OCI-LY1 (cell line): Measurements from ENCODE around the gene CBARP.

ENCODE experiments used
- H2AFZ ChIP-seq: fragments of 200-600 bp; sonication (generic), shearing (Covaris generic); 2 replicates; pipeline ENCODE4 v1.6.0; 2014; ENCODE audit warnings: antibody characterized with exemption, mild to moderate bottlenecking, low read length
- H3F3A ChIP-seq: fragments of 200-600 bp; sonication (generic), shearing (Covaris generic); 2 replicates; pipeline ENCODE4 v1.6.0; 2014; ENCODE audit warnings: mild to moderate bottlenecking, antibody characterized with exemption, low read length, moderate library complexity; ENCODE audit not compliant: insufficient read depth
- H3K27ac ChIP-seq: fragments of 200-600 bp; sonication (generic); 2 replicates; pipeline ENCODE4 v1.5.1; 2014; ENCODE audit warnings: low read length, mixed run types, mild to moderate bottlenecking, low read depth; ENCODE audit not compliant: poor library complexity, severe bottlenecking
- H3K27me3 ChIP-seq: fragments of 200-600 bp; sonication (generic); 2 replicates; pipeline ENCODE4 v1.6.0; 2014; ENCODE audit warnings: antibody characterized with exemption, mild to moderate bottlenecking, low read length, moderate library complexity; ENCODE audit not compliant: insufficient read depth
- H3K36me3 ChIP-seq: fragments of 200-600 bp; sonication (generic); 2 replicates; pipeline ENCODE4 v1.6.1; 2014; ENCODE audit warnings: mild to moderate bottlenecking, antibody characterized with exemption, low read length, moderate library complexity, mixed read lengths; ENCODE audit not compliant: insufficient read depth
- H3K4me1 ChIP-seq: fragments of 200-600 bp; sonication (generic); 2 replicates; pipeline ENCODE4 v1.5.1; 2014; ENCODE audit warnings: mild to moderate bottlenecking, low read length, moderate library complexity; ENCODE audit not compliant: insufficient read depth, severe bottlenecking
- H3K4me2 ChIP-seq: fragments of 200-600 bp; sonication (generic), shearing (Covaris generic); 2 replicates; pipeline ENCODE4 v1.6.1; 2014; ENCODE audit warnings: low read length
- H3K4me3 ChIP-seq: fragments of 200-600 bp; sonication (generic); 2 replicates; pipeline ENCODE4 v1.5.1; 2014; ENCODE audit warnings: low read length, low read depth, mild to moderate bottlenecking, mixed read lengths; ENCODE audit not compliant: poor library complexity, severe bottlenecking
- H3K79me2 ChIP-seq: fragments of 200-600 bp; shearing (Covaris generic); 2 replicates; pipeline ENCODE4 v1.6.1; 2016; ENCODE audit warnings: mixed run types, low read length, mixed read lengths; ENCODE audit not compliant: insufficient read depth
- H3K9ac ChIP-seq: fragments of 200-600 bp; sonication (generic), shearing (Covaris generic); 2 replicates; pipeline ENCODE4 v1.6.1; 2014; ENCODE audit warnings: mild to moderate bottlenecking, low read length, mixed read lengths
- H3K9me2 ChIP-seq: fragments of 200-600 bp; sonication (generic), shearing (Covaris generic); 2 replicates; pipeline ENCODE4 v1.6.1; 2014; ENCODE audit warnings: low read depth, mild to moderate bottlenecking, low read length, mixed read lengths
- H3K9me3 ChIP-seq: fragments of 200-600 bp; shearing (Covaris generic); 2 replicates; pipeline ENCODE4 v1.6.1; 2014; ENCODE audit warnings: low read length, mixed read lengths
- H4K20me1 ChIP-seq: fragments of 200-600 bp; sonication (generic), shearing (Covaris generic); 2 replicates; pipeline ENCODE4 v1.6.0; 2016; ENCODE audit warnings: mild to moderate bottlenecking, low read length; ENCODE audit not compliant: insufficient read depth
- EZH2 ChIP-seq: fragments of 200-600 bp; sonication (generic), shearing (Covaris generic); IDR thresholded peaks from 2 replicates; pipeline ENCODE4 v1.8.0; 2017; ENCODE audit warnings: borderline replicate concordance, mixed run types, mild to moderate bottlenecking, antibody characterized with exemption, low read length, moderate library complexity, mixed read lengths
- TF ChIP-seq, protein P1 (sequence below): fragments of 200-600 bp; sonication (generic), shearing (Covaris generic); IDR thresholded peaks from 2 replicates; pipeline ENCODE4 v1.5.1; 2017; ENCODE audit warnings: mild to moderate bottlenecking, antibody characterized with exemption, low read length, moderate library complexity, mixed read lengths

Gene CBARP

DNA sequence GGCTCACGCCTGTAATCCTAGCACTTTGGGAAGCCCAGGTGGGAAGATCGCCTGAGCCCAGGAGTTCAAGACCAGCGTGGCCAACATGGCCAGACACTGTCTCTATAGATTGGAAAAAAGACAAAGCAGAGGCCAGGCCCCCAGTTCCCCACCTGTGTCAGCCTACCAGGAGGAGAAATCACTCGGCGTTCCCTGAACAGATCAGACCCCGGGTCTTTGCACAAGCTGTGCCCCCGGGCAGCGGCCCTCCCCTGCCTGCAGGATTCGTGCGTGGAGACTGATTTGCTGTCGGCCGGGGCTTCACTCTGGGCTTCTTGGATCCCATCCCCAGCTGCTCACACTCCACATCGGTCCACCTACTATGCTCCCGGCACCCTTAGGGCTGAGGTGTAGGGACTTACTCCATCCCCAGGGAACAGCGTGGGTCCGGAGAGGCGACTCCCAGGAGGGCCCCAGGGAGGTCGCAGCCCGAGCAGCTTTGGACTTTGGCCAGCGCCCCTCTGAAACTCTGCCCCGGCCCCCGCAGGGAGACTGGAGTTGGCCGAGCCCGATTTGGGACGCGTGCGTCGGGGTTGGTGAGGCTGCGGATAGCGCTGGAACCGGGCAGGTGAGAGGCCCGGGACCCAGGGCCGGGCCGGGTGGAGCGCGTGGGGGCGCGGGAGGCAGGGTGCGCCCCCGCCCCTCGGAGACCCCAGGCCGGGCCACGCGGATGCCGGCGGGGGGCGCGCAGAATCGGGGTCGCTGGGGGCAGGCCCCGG is 47.4 kb upstream of the CBARP start:
- no peaks in the 10 kb centered on the region for H4K20me1 ChIP-seq
- no peaks in the 10 kb centered on the region for H3K4me1 ChIP-seq
- no peak overlapping the region for H3K27ac ChIP-seq
- H3F3A ChIP-seq = no peaks in the 10 kb centered on the region
- TF ChIP-seq, protein P1, sequence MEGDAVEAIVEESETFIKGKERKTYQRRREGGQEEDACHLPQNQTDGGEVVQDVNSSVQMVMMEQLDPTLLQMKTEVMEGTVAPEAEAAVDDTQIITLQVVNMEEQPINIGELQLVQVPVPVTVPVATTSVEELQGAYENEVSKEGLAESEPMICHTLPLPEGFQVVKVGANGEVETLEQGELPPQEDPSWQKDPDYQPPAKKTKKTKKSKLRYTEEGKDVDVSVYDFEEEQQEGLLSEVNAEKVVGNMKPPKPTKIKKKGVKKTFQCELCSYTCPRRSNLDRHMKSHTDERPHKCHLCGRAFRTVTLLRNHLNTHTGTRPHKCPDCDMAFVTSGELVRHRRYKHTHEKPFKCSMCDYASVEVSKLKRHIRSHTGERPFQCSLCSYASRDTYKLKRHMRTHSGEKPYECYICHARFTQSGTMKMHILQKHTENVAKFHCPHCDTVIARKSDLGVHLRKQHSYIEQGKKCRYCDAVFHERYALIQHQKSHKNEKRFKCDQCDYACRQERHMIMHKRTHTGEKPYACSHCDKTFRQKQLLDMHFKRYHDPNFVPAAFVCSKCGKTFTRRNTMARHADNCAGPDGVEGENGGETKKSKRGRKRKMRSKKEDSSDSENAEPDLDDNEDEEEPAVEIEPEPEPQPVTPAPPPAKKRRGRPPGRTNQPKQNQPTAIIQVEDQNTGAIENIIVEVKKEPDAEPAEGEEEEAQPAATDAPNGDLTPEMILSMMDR = no peak
- no peak for TF ChIP-seq EZH2
- H3K4me2 ChIP-seq = no peak overlapping the region
- H3K9me2 ChIP-seq = no peaks in the 10 kb centered on the region
- H3K4me3 ChIP-seq = no peak overlapping the region
- H3K27me3 ChIP-seq = 0 out of 2 replicates have a peak, but pooled peaks cover 17% of the 10 kb centered on the region
- no peak overlapping the region for H3K9ac ChIP-seq
- no peak overlapping the region for H2AFZ ChIP-seq
- no peaks in the 10 kb centered on the region for H3K79me2 ChIP-seq
- H3K36me3 ChIP-seq = peaks cover 9% of the 10 kb centered on the region; the same call in 1 of the 2 replicates
- H3K9me3 ChIP-seq = no peaks in the 10 kb centered on the region

DNA sequence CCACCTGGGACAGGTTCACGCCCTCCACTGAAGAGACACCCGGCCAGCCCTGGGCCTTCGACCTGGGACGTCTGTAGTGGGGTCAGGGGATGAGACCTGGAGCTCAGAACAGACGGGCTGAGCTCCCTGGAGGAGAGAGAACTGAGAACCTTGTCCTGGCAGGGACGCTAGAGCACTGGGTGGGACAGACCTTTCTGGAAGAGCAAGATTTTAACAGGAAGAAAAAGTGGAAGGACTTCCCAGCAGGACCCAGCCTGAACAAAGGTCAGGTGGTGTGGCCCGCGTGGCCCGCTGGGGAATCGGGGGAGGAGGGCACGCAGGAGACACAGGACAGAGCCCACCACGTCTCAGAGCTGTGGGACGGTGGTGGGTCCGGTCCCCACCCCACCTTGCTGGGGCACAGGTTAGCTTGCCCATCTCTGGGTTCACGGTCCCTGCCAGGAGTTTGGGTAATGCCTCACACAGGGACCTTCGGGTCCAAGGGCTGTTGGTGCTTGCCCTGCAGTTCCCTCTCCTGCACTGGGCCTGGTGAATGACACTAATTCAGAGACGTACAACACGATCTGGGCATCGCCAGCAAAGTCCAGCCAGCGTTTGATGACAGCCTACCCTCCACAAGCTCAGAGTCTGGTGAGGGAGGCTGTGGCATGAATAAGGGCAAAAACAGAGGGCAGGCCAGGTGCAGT is 46.6 kb upstream of the CBARP start:
- H3K4me2 ChIP-seq = no peak overlapping the region
- no peaks in the 10 kb centered on the region for H3F3A ChIP-seq
- no peaks in the 10 kb centered on the region for H4K20me1 ChIP-seq
- no peaks in the 10 kb centered on the region for H3K9me2 ChIP-seq
- no peaks in the 10 kb centered on the region for H3K9me3 ChIP-seq
- no peak overlapping the region for H3K4me3 ChIP-seq
- peaks cover 15% of the 10 kb centered on the region for H3K36me3 ChIP-seq
- H3K79me2 ChIP-seq = no peaks in the 10 kb centered on the region
- no peaks in the 10 kb centered on the region for H3K4me1 ChIP-seq
- H2AFZ ChIP-seq = no peak overlapping the region
- H3K27me3 ChIP-seq = 0 out of 2 replicates have a peak, but pooled peaks cover 14% of the 10 kb centered on the region
- H3K27ac ChIP-seq = no peak overlapping the region
- no peak overlapping the region for H3K9ac ChIP-seq
- TF ChIP-seq, protein P1 = no peak
- no peak for TF ChIP-seq EZH2

DNA sequence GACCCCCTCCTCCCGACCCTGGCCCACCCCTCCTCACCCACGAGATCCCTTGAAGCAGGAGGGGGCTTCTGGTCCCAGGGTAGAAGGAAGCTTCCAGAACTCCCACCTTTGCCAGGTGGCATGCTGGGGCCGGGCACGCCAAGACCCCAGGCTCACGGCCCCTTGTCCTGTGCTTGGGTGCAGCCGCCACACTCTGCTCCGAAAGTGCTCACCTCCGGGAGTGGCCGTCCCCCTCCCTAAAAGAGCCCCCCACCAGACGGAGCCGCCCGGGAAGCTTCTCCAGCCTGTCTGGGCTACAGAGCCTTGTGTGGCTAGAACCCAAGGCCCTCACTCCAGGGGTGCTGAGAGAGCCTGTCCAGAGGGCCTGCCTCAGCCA is 46.1 kb upstream of the CBARP start:
- Histone ChIP-seq H3K9ac (no peak overlapping the region), H3K36me3 (peaks cover 21% of the 10 kb centered on the region)
- TF ChIP-seq EZH2 = no peak
- TF ChIP-seq, protein P1 = no peak

More for the DNA sequence above, 46.1 kb upstream of the CBARP start:
- H4K20me1 ChIP-seq = no peaks in the 10 kb centered on the region
- no peaks in the 10 kb centered on the region for H3K79me2 ChIP-seq
- H3K27ac ChIP-seq = no peak overlapping the region
- H3F3A ChIP-seq = no peaks in the 10 kb centered on the region
- H3K4me1 ChIP-seq = no peaks in the 10 kb centered on the region
- H3K9me3 ChIP-seq = no peaks in the 10 kb centered on the region
- H3K9me2 ChIP-seq = no peaks in the 10 kb centered on the region
- 0 out of 2 replicates have a peak, but pooled peaks cover 9% of the 10 kb centered on the region for H3K27me3 ChIP-seq
- H3K4me2 ChIP-seq = no peak overlapping the region
- no peak overlapping the region for H3K4me3 ChIP-seq
- H2AFZ ChIP-seq = no peak overlapping the region
